Brain microvascular endothelial cell (primary cell): Measurements from ENCODE around the gene CLDN20.

Experiments
- DNase-seq: peaks from one replicate; pipeline ENCODE4 v3.0.0-alpha.2; 2020
- H3K27ac ChIP-seq: fragments of 250-450 bp; sonication (Bioruptor Pico); 2 replicates; pipeline ENCODE4 v1.5.1; 2020; ENCODE audit warnings: mild to moderate bottlenecking, moderate library complexity
- H3K27me3 ChIP-seq: fragments of 250-450 bp; sonication (Bioruptor Pico); replicated peaks from 2 replicates; pipeline ENCODE4 v1.5.1; 2020; ENCODE audit warnings: mild to moderate bottlenecking
- H3K36me3 ChIP-seq: fragments of 250-450 bp; sonication (Bioruptor Pico); replicated peaks from 2 replicates; pipeline ENCODE4 v1.5.1; 2020; ENCODE audit warnings: mild to moderate bottlenecking
- H3K4me3 ChIP-seq: 2 replicates; pipeline ENCODE4 v1.5.1; 2011; ENCODE audit warnings: low read depth, mild to moderate bottlenecking, control low read depth, low read length, moderate library complexity
- CTCF ChIP-seq: IDR thresholded peaks from 2 replicates; pipeline ENCODE4 v1.5.1; 2011; ENCODE audit warnings: low read depth, mild to moderate bottlenecking, moderate library complexity, low read length, control low read depth, inconsistent platforms; ENCODE audit errors: missing control alignments
- in situ Hi-C: cut with HindIII; loops from 2 replicates; pipeline ENCODE4 v1.10.0; 2017; ENCODE audit warnings: low sequenced_read_pairs, low pct_ligation_motif_present

The CLDN20 gene

GRCh38 chr6:155237613-155238012, 26.2 kb upstream of the CLDN20 start:
- no peak for DNase-seq
- in situ Hi-C loops = no loop called here

GRCh38 chr6:155240905-155241600, 22.8 kb upstream of the CLDN20 start:
- in situ Hi-C loops = no loop called here
- Histone ChIP-seq H3K27me3 (no peaks in the 10 kb centered on the region), H3K27ac (no peak overlapping the region), H3K4me3 (no peak overlapping the region), H3K36me3 (no peaks in the 10 kb centered on the region)
- TF ChIP-seq CTCF = no peak
- no peak for DNase-seq

More at GRCh38 chr6:155237613-155238012, 26.2 kb upstream of the CLDN20 start:
- no peak for TF ChIP-seq CTCF
- no peak overlapping the region for H3K27ac ChIP-seq
- H3K36me3 ChIP-seq = no peaks in the 10 kb centered on the region
- no peaks in the 10 kb centered on the region for H3K27me3 ChIP-seq
- H3K4me3 ChIP-seq = no peak overlapping the region

GRCh38 chr6:155241966-155242365, 21.8 kb upstream of the CLDN20 start:
- Histone ChIP-seq H3K4me3 (no peak overlapping the region), H3K27me3 (no peaks in the 10 kb centered on the region), H3K36me3 (no peaks in the 10 kb centered on the region), H3K27ac (no peak overlapping the region)
- in situ Hi-C loops = no loop called here
- TF ChIP-seq CTCF = no peak
- DNase-seq = no peak

GRCh38 chr6:155244434-155244833, 19.4 kb upstream of the CLDN20 start:
- Histone ChIP-seq H3K36me3 (no peaks in the 10 kb centered on the region), H3K27me3 (no peaks in the 10 kb centered on the region), H3K27ac (no peak overlapping the region), H3K4me3 (no peak overlapping the region)
- TF ChIP-seq CTCF = no peak
- DNase-seq = no peak
- in situ Hi-C loops = no loop called here

- Histone ChIP-seq H3K27me3 (no peaks in the 10 kb centered on the region), H3K27ac (no peak overlapping the region), H3K4me3 (no peak overlapping the region), H3K36me3 (no peaks in the 10 kb centered on the region)
- TF ChIP-seq CTCF = no peak
- in situ Hi-C loops = no loop called here
- DNase-seq = no peak
These were observed 18.6 kb upstream of the CLDN20 start for GRCh38 chr6:155245193-155245592.

GRCh38 chr6:155245831-155246230, 18.0 kb upstream of the CLDN20 start:
- no peaks in the 10 kb centered on the region for H3K36me3 ChIP-seq
- no peak for TF ChIP-seq CTCF
- no peak overlapping the region for H3K4me3 ChIP-seq
- in situ Hi-C loops = no loop called here
- H3K27me3 ChIP-seq = no peaks in the 10 kb centered on the region
- DNase-seq = no peak
- no peak overlapping the region for H3K27ac ChIP-seq
